ENCODE data around the gene RUFY1. TPM values are rescaled to one million over a fixed set of nuclear protein-coding genes. Genes with fewer than 3 reads are reported as not detected.
A peak's percentile ranks its signal among the peaks of the same experiment; 100 is the strongest.
"Not testable (repeated sequence)": the region's sequence is repeated elsewhere in the genome, so short reads cannot be mapped to it uniquely, and the experiment has no call there.

RUFY1 gene
- total RNA-seq, 1 donor from 2014 or later = 71.2 TPM

- Mint-ChIP-seq H3K27me3 (peaks cover 6% of the 10 kb centered on the region), H3K27ac (no peak overlapping the region)
Observed at GRCh38 chr5:179534431-179534830, 15.9 kb upstream of the RUFY1 start.

GRCh38 chr5:179536676-179537075, 13.7 kb upstream of the RUFY1 start:
- Mint-ChIP-seq H3K4me1 (ENCODE audit: low read depth) (peaks cover 7% of the 10 kb centered on the region), H3K27ac (no peak overlapping the region), H3K36me3 (ENCODE audit: insufficient read depth) (no peaks in the 10 kb centered on the region), H3K4me3 (ENCODE audit: low read depth) (no peak overlapping the region), H3K27me3 (peaks cover 6% of the 10 kb centered on the region), H3K9me3 (ENCODE audit: low read depth) (no peaks in the 10 kb centered on the region)
- DNase-seq (ENCODE audit: low spot score, unreplicated experiment) = no peak
- no peak for TF ChIP-seq CTCF (IDR thresholded peaks at IDR 0.05; ENCODE audit: unreplicated experiment)

More at GRCh38 chr5:179534431-179534830, 15.9 kb upstream of the RUFY1 start:
- H3K4me3 Mint-ChIP-seq (ENCODE audit: low read depth) = no peak overlapping the region
- TF ChIP-seq CTCF (IDR thresholded peaks at IDR 0.05; ENCODE audit: unreplicated experiment) = no peak
- DNase-seq (ENCODE audit: low spot score, unreplicated experiment) = no peak
- H3K36me3 Mint-ChIP-seq (ENCODE audit: insufficient read depth) = no peaks in the 10 kb centered on the region
- H3K9me3 Mint-ChIP-seq (ENCODE audit: low read depth) = no peaks in the 10 kb centered on the region
- H3K4me1 Mint-ChIP-seq (ENCODE audit: low read depth) = peaks cover 7% of the 10 kb centered on the region

- no peaks in the 10 kb centered on the region for H3K36me3 Mint-ChIP-seq (ENCODE audit: insufficient read depth)
- no peak overlapping the region for H3K27ac Mint-ChIP-seq
- no peaks in the 10 kb centered on the region for H3K9me3 Mint-ChIP-seq (ENCODE audit: low read depth)
- DNase-seq (ENCODE audit: low spot score, unreplicated experiment) = no peak
- H3K27me3 Mint-ChIP-seq = peaks cover 3% of the 10 kb centered on the region
- H3K4me1 Mint-ChIP-seq (ENCODE audit: low read depth) = no peaks in the 10 kb centered on the region
- H3K4me3 Mint-ChIP-seq (ENCODE audit: low read depth) = no peak overlapping the region
- no peak for TF ChIP-seq CTCF (IDR thresholded peaks at IDR 0.05; ENCODE audit: unreplicated experiment)
Observed at GRCh38 chr5:179542170-179542569, 8.2 kb upstream of the RUFY1 start.

- H3K4me1 Mint-ChIP-seq (ENCODE audit: low read depth); H3K27me3 Mint-ChIP-seq; H3K9me3 Mint-ChIP-seq (ENCODE audit: low read depth); H3K4me3 Mint-ChIP-seq (ENCODE audit: low read depth); DNase-seq (ENCODE audit: low spot score, unreplicated experiment); H3K36me3 Mint-ChIP-seq (ENCODE audit: insufficient read depth); H3K27ac Mint-ChIP-seq: not testable (repeated sequence)
Observed at GRCh38 chr5:179543275-179543674, 7.1 kb upstream of the RUFY1 start.

- H3K9me3 Mint-ChIP-seq (ENCODE audit: low read depth) = no peaks in the 10 kb centered on the region
- no peaks in the 10 kb centered on the region for H3K27me3 Mint-ChIP-seq
- no peak for DNase-seq (ENCODE audit: low spot score, unreplicated experiment)
- no peak overlapping the region for H3K27ac Mint-ChIP-seq
- H3K36me3 Mint-ChIP-seq (ENCODE audit: insufficient read depth) = peaks cover 11% of the 10 kb centered on the region
- peak overlapping the region; percentile 26 for H3K4me3 Mint-ChIP-seq (ENCODE audit: low read depth)
- TF ChIP-seq CTCF (IDR thresholded peaks at IDR 0.05; ENCODE audit: unreplicated experiment) = no peak
- peaks cover 10% of the 10 kb centered on the region for H3K4me1 Mint-ChIP-seq (ENCODE audit: low read depth)
Observed at GRCh38 chr5:179553006-179553405, 2.7 kb downstream of the RUFY1 start.

GRCh38 chr5:179553875-179554274, 3.5 kb downstream of the RUFY1 start:
- Mint-ChIP-seq H3K36me3 (ENCODE audit: insufficient read depth) (peaks cover 11% of the 10 kb centered on the region), H3K4me3 (ENCODE audit: low read depth) (no peak overlapping the region), H3K27ac (no peak overlapping the region), H3K4me1 (ENCODE audit: low read depth) (peaks cover 10% of the 10 kb centered on the region), H3K9me3 (ENCODE audit: low read depth) (no peaks in the 10 kb centered on the region), H3K27me3 (no peaks in the 10 kb centered on the region)
- no peak for TF ChIP-seq CTCF (IDR thresholded peaks at IDR 0.05; ENCODE audit: unreplicated experiment)
- DNase-seq (ENCODE audit: low spot score, unreplicated experiment) = no peak
